IMR-90 (cell line): Measurements from ENCODE around the gene ACOX3. TPM values are rescaled to one million over a fixed set of nuclear protein-coding genes. Genes with fewer than 3 reads are reported as not detected.

Experiments
- ATAC-seq: fragments of 200-7000 bp; cut with Tn5 transposase; 2 replicates; pipeline ENCODE4 v1.9.1; 2020; ENCODE audit warnings: low read depth, mild to moderate bottlenecking, moderate library complexity
- BruUV-seq: library from RNA; stranded (reverse); fragments of 400-500 nt; replicated peaks from 2 replicates; lab custom pipeline; 2021; lab: Mats Ljungman, UMichigan
- CTCF ChIA-PET: fragments of 300-600 bp; formaldehyde crosslinking; extraction: SDS; loops from one replicate; lab custom pipeline; 2021; ENCODE audit warnings: antibody characterized with exemption; lab: Yijun Ruan, JAX
- POLR2A ChIA-PET: fragments of 300-600 bp; sonication (Branson Sonifier 250); formaldehyde crosslinking; loops from one replicate; lab custom pipeline; 2022; ENCODE audit warnings: antibody characterized with exemption; ENCODE audit not compliant: unreplicated experiment; lab: Charles Lee
- DNase-seq: peaks from one replicate; pipeline ENCODE4 v3.0.0; 2013
- H2AFZ ChIP-seq: replicated peaks from 2 replicates; pipeline ENCODE3; 2013; ENCODE audit warnings: low read length, mild to moderate bottlenecking; ENCODE audit not compliant: poor library complexity
- H2AK5ac ChIP-seq: 2 replicates; pipeline ENCODE4 v1.6.1; 2013; ENCODE audit warnings: low read depth, low read length, inconsistent platforms
- H2AK9ac ChIP-seq: replicated peaks from 2 replicates; pipeline ENCODE3; 2013; ENCODE audit warnings: mild to moderate bottlenecking, low read depth, low read length, moderate library complexity; ENCODE audit not compliant: poor library complexity
- H2BK120ac ChIP-seq: 2 replicates; pipeline ENCODE4 v1.6.1; 2013; ENCODE audit warnings: low read depth, low read length, inconsistent platforms
- H2BK15ac ChIP-seq: 3 replicates; pipeline ENCODE4 v1.6.1; 2013; ENCODE audit warnings: low read depth, low read length, inconsistent platforms
- H2BK20ac ChIP-seq: 2 replicates; pipeline ENCODE4 v1.6.1; 2013; ENCODE audit warnings: low read depth, mild to moderate bottlenecking, inconsistent platforms, low read length, moderate library complexity
- H2BK5ac ChIP-seq: 2 replicates; pipeline ENCODE4 v1.6.1; 2013; ENCODE audit warnings: mild to moderate bottlenecking, low read depth, low read length, inconsistent platforms; ENCODE audit not compliant: poor library complexity, severe bottlenecking
- H3K14ac ChIP-seq: replicated peaks from 2 replicates; pipeline ENCODE4 v1.6.1; 2013; ENCODE audit warnings: low read depth, low read length, inconsistent platforms
- H3K18ac ChIP-seq: 2 replicates; pipeline ENCODE4 v1.6.1; 2013; ENCODE audit warnings: low read depth, low read length, control low read depth
- H3K23ac ChIP-seq: 2 replicates; pipeline ENCODE4 v1.6.1; 2013; ENCODE audit warnings: low read depth, low read length, inconsistent platforms
- H3K27ac ChIP-seq: 2 replicates; pipeline ENCODE4 v1.5.1; 2013; ENCODE audit warnings: mild to moderate bottlenecking, control low read depth, low read length; ENCODE audit not compliant: insufficient read depth
- H3K27me3 ChIP-seq: 2 replicates; pipeline ENCODE4 v1.6.1; 2013; ENCODE audit warnings: low read length; ENCODE audit not compliant: control insufficient read depth, insufficient read depth
- H3K36me3 ChIP-seq: 2 replicates; pipeline ENCODE4 v1.6.1; 2013; ENCODE audit warnings: low read length, mixed read lengths; ENCODE audit not compliant: control insufficient read depth, insufficient read depth
- H3K4ac ChIP-seq: 2 replicates; pipeline ENCODE4 v1.6.1; 2013; ENCODE audit warnings: low read depth, low read length, inconsistent platforms
- H3K4me1 ChIP-seq: 2 replicates; pipeline ENCODE4 v1.6.1; 2013; ENCODE audit warnings: low read length, mixed read lengths; ENCODE audit not compliant: control insufficient read depth, insufficient read depth
- H3K4me2 ChIP-seq: 2 replicates; pipeline ENCODE4 v1.6.1; 2013; ENCODE audit warnings: low read depth, mild to moderate bottlenecking, control low read depth, low read length, moderate library complexity
- H3K4me3 ChIP-seq: 2 replicates; pipeline ENCODE4 v1.5.1; 2013; ENCODE audit warnings: low read depth, mild to moderate bottlenecking, control low read depth, low read length, moderate library complexity; ENCODE audit not compliant: insufficient read depth
- H3K56ac ChIP-seq: 2 replicates; pipeline ENCODE4 v1.6.1; 2013; ENCODE audit warnings: low read length, inconsistent platforms; ENCODE audit not compliant: insufficient read depth; ENCODE audit errors: extremely low read depth
- H3K79me1 ChIP-seq, 2 experiments: 2 replicates each; pipeline ENCODE4 v1.6.1; 2013; ENCODE audit warnings: low read length in 2 of 2, inconsistent platforms in 1 of 2, low read depth in 1 of 2
- H3K9ac ChIP-seq: 2 replicates; pipeline ENCODE4 v1.6.1; 2013; ENCODE audit warnings: low read depth, low read length, control low read depth
- H3K9me1 ChIP-seq: 2 replicates; pipeline ENCODE4 v1.6.1; 2013; ENCODE audit warnings: low read length, inconsistent platforms; ENCODE audit not compliant: insufficient read depth
- H3K9me3 ChIP-seq: 2 replicates; pipeline ENCODE4 v1.6.1; 2013; ENCODE audit warnings: low read length; ENCODE audit not compliant: control insufficient read depth, insufficient read depth
- H4K20me1 ChIP-seq: 2 replicates; pipeline ENCODE4 v1.6.1; 2013; ENCODE audit warnings: low read length, inconsistent platforms; ENCODE audit not compliant: insufficient read depth
- H4K5ac ChIP-seq: 2 replicates; pipeline ENCODE4 v1.6.1; 2013; ENCODE audit warnings: mild to moderate bottlenecking, low read depth, low read length, control low read depth
- H4K8ac ChIP-seq, 2 experiments: 2 replicates each; pipeline ENCODE4 v1.6.1; 2013; ENCODE audit warnings: low read depth in 2 of 2, low read length in 2 of 2, control low read depth in 1 of 2, inconsistent platforms in 1 of 2
- H4K91ac ChIP-seq: 2 replicates; pipeline ENCODE4 v1.6.1; 2013; ENCODE audit warnings: low read depth, low read length, inconsistent platforms; ENCODE audit not compliant: insufficient read depth
- BHLHE40 ChIP-seq: fragments of 150-350 bp; IDR thresholded peaks from 2 replicates; pipeline ENCODE4 v1.6.1; 2016; ENCODE audit warnings: mild to moderate bottlenecking, low read depth, low read length
- CEBPB ChIP-seq: IDR thresholded peaks from 2 replicates; pipeline ENCODE4 v1.6.1; 2012; ENCODE audit warnings: low read depth, low read length, improper control_type of control experiment
- CHD1 ChIP-seq: IDR thresholded peaks from 2 replicates; pipeline ENCODE4 v1.6.1; 2012; ENCODE audit warnings: low read depth, low read length, improper control_type of control experiment
- FOS ChIP-seq: fragments of 150-350 bp; IDR thresholded peaks from 2 replicates; pipeline ENCODE4 v1.6.1; 2016; ENCODE audit warnings: low read depth, low read length
- MAZ ChIP-seq: IDR thresholded peaks from 2 replicates; pipeline ENCODE4 v1.6.1; 2012; ENCODE audit warnings: low read depth, mild to moderate bottlenecking, low read length, improper control_type of control experiment, moderate library complexity, borderline replicate concordance
- POLR2A ChIP-seq: IDR thresholded peaks from 2 replicates; pipeline ENCODE4 v1.6.1; 2012; ENCODE audit warnings: mild to moderate bottlenecking, low read depth, low read length
- RAD21 ChIP-seq: IDR thresholded peaks from 2 replicates; pipeline ENCODE4 v1.6.1; 2012; ENCODE audit warnings: low read length, improper control_type of control experiment
- RCOR1 ChIP-seq: IDR thresholded peaks from 2 replicates; pipeline ENCODE4 v1.6.1; 2012; ENCODE audit warnings: mild to moderate bottlenecking, low read length, improper control_type of control experiment; ENCODE audit not compliant: insufficient replicate concordance
- RFX5 ChIP-seq: IDR thresholded peaks from 2 replicates; pipeline ENCODE4 v1.8.0; 2012; ENCODE audit warnings: low read depth, mild to moderate bottlenecking, low read length, moderate library complexity
- WGBS, 2 experiments: methylation state at CpG; one replicate each; pipeline versions ENCODE4 v1.1.5 to v1.1.7; 2013; ENCODE audit warnings: missing lambda C conversion rate in 2 of 2; ENCODE audit not compliant: insufficient read length in 1 of 2; ENCODE audit errors: extremely low coverage in 2 of 2; 5-methylcytosine and 5-hydroxymethylcytosine counted together
- dilution Hi-C: fragments of 300-500 bp; cut with HindIII; formaldehyde crosslinking; loops from one replicate; pipeline ENCODE4 v1.14.3; 2018; ENCODE audit warnings: low sequenced_read_pairs; ENCODE audit not compliant: unreplicated experiment
- in situ Hi-C: fragments of 300-500 bp; cut with MboI; formaldehyde crosslinking; loops from 3 replicates; pipeline ENCODE4 v1.14.3; 2019; ENCODE audit warnings: low sequenced_read_pairs, inconsistent platforms, mixed read lengths
- intact Hi-C: fragments of 100-400 bp; cut with micrococcal nuclease; formaldehyde crosslinking; loops from 2 replicates; pipeline ENCODE4 v1.10.0; 2022
- polyA plus RNA-seq, 3 experiments: library from polyadenylated mRNA; depleted of rRNA; stranded (reverse); fragments of >200 nt; gene quantifications; 2 replicates each; pipeline ENCODE4 v1.2.3, GENCODE V29; 2012; ENCODE audit warnings: low replicate concordance in 1 of 3
- total RNA-seq: library from RNA; depleted of rRNA; stranded (reverse); fragments of >200 nt; gene quantifications from 2 replicates; pipeline ENCODE4 v1.2.3, GENCODE V29; 2012
- TF ChIP-seq, protein P1 (sequence below): fragments of 150-350 bp; IDR thresholded peaks from 2 replicates; pipeline ENCODE4 v1.6.1; 2016; ENCODE audit warnings: low read depth, mild to moderate bottlenecking, low read length, moderate library complexity, borderline replicate concordance
- TF ChIP-seq, protein P2 (sequence below): fragments of 150-350 bp; IDR thresholded peaks from 2 replicates; pipeline ENCODE4 v1.6.1; 2017; ENCODE audit warnings: mild to moderate bottlenecking, antibody characterized with exemption, low read length, low read depth
- TF ChIP-seq, protein P3 (sequence below): conservative IDR thresholded peaks from 2 replicates; pipeline ENCODE4 v1.5.1; 2012; ENCODE audit warnings: mild to moderate bottlenecking, low read depth, low read length, improper control_type of control experiment

Gene ACOX3
- total and polyA plus RNA-seq, 2 of the 4 experiments (the other 2 are of a cell fraction) = 15.2 to 25.8 TPM

DNA sequence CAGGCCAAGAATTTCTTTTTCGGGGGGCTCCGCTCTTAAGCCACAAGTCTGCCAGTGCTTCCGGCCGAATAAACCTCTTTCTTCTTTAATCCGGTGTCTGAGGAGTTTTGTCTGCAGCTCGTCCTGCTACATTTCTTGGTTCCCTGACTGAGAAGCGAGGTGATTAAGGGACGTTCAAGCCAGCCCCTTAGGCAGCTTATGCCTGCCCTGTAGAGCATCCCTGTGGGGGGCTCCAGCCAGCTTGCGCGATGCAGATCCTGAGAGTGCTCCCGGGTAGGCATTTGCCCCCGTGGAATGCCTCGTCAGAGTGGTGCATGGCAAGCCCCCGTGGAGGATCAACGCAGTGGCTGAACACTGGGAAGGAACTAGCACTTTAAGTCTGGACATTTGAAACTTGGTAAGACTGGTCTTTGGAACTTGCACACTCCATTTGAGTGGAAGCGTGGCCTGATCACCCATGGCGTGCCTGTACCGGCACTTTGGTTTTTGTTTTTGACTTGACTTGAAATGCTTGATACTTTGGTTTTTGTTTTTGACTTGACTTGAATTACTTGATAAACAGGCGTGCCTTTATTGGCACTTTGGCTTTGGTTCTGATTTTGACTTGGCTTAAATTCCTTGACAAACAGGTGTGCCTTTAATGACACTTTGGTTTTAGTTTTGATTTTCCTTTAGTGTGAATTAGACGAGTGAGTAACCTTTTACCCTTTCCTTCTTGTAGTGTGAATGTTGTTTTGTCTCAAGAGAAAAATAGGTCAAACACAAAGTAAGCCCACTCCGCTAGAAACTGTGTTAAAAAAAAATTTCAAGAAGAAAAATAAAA lies 6.1 kb downstream of the ACOX3 start:
- no peak overlapping the region for H3K4me2 ChIP-seq
- H3K79me1 ChIP-seq = peaks cover 21 to 47% of the 10 kb centered on the region in 2 experiments
- H4K91ac ChIP-seq = no peak overlapping the region
- H2BK5ac ChIP-seq = no peak overlapping the region
- H3K27me3 ChIP-seq = no peaks in the 10 kb centered on the region
- no peak overlapping the region for H2AFZ ChIP-seq
- H3K9ac ChIP-seq = no peak overlapping the region
- in situ Hi-C loops (loop anchor here (25.0 kb wide), 1 partner anchor 1653 kb away; no protein-coding TSS in a partner anchor), intact Hi-C loops (no loop called here), dilution Hi-C loops (no loop called here)
- no peak for ATAC-seq
- TF ChIP-seq CHD1 (no peak), BHLHE40 (no peak), FOS (no peak), RAD21 (no peak), POLR2A (no peak), MAZ (no peak), RCOR1 (no peak), CEBPB (no peak), RFX5 (no peak)
- TF ChIP-seq, protein P1, sequence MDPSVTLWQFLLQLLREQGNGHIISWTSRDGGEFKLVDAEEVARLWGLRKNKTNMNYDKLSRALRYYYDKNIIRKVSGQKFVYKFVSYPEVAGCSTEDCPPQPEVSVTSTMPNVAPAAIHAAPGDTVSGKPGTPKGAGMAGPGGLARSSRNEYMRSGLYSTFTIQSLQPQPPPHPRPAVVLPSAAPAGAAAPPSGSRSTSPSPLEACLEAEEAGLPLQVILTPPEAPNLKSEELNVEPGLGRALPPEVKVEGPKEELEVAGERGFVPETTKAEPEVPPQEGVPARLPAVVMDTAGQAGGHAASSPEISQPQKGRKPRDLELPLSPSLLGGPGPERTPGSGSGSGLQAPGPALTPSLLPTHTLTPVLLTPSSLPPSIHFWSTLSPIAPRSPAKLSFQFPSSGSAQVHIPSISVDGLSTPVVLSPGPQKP = no peak
- TF ChIP-seq, protein P2, sequence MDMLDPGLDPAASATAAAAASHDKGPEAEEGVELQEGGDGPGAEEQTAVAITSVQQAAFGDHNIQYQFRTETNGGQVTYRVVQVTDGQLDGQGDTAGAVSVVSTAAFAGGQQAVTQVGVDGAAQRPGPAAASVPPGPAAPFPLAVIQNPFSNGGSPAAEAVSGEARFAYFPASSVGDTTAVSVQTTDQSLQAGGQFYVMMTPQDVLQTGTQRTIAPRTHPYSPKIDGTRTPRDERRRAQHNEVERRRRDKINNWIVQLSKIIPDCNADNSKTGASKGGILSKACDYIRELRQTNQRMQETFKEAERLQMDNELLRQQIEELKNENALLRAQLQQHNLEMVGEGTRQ = no peak
- TF ChIP-seq, protein P3, sequence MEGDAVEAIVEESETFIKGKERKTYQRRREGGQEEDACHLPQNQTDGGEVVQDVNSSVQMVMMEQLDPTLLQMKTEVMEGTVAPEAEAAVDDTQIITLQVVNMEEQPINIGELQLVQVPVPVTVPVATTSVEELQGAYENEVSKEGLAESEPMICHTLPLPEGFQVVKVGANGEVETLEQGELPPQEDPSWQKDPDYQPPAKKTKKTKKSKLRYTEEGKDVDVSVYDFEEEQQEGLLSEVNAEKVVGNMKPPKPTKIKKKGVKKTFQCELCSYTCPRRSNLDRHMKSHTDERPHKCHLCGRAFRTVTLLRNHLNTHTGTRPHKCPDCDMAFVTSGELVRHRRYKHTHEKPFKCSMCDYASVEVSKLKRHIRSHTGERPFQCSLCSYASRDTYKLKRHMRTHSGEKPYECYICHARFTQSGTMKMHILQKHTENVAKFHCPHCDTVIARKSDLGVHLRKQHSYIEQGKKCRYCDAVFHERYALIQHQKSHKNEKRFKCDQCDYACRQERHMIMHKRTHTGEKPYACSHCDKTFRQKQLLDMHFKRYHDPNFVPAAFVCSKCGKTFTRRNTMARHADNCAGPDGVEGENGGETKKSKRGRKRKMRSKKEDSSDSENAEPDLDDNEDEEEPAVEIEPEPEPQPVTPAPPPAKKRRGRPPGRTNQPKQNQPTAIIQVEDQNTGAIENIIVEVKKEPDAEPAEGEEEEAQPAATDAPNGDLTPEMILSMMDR = no peak
- H3K27ac ChIP-seq = no peak overlapping the region
- no peak overlapping the region for H4K8ac ChIP-seq
- no peak overlapping the region for H2AK9ac ChIP-seq
- CTCF ChIA-PET = no interaction called here
- H2BK120ac ChIP-seq = no peak overlapping the region
- H2AK5ac ChIP-seq = no peak overlapping the region
- H2BK20ac ChIP-seq = no peak overlapping the region
- no peak overlapping the region for H2BK15ac ChIP-seq
- H3K23ac ChIP-seq = no peak overlapping the region
- no peak overlapping the region for H3K18ac ChIP-seq
- H4K5ac ChIP-seq = no peak overlapping the region
- DNase-seq = no peak
- no peaks in the 10 kb centered on the region for H3K36me3 ChIP-seq
- peaks cover 9% of the 10 kb centered on the region for H3K4me1 ChIP-seq
- H3K9me3 ChIP-seq = no peaks in the 10 kb centered on the region
- H3K14ac ChIP-seq = no peak overlapping the region
- 93% methylated on average over 8 of the region's 21 CpGs; no CpG with 5 or more reads in 1 of the 2 experiments for WGBS, 2 experiments
- BruUV-seq = no TSS peak
- no peak overlapping the region for H3K4me3 ChIP-seq
- H4K20me1 ChIP-seq = no peaks in the 10 kb centered on the region
- peaks cover 5% of the 10 kb centered on the region; the same call in 1 of the 2 replicates for H3K9me1 ChIP-seq
- H3K56ac ChIP-seq = no peak overlapping the region
- no peak overlapping the region for H3K4ac ChIP-seq
- POLR2A ChIA-PET = no interaction called here
